ENCODE measurements around the gene ERI3.

The ERI3 gene

DNA sequence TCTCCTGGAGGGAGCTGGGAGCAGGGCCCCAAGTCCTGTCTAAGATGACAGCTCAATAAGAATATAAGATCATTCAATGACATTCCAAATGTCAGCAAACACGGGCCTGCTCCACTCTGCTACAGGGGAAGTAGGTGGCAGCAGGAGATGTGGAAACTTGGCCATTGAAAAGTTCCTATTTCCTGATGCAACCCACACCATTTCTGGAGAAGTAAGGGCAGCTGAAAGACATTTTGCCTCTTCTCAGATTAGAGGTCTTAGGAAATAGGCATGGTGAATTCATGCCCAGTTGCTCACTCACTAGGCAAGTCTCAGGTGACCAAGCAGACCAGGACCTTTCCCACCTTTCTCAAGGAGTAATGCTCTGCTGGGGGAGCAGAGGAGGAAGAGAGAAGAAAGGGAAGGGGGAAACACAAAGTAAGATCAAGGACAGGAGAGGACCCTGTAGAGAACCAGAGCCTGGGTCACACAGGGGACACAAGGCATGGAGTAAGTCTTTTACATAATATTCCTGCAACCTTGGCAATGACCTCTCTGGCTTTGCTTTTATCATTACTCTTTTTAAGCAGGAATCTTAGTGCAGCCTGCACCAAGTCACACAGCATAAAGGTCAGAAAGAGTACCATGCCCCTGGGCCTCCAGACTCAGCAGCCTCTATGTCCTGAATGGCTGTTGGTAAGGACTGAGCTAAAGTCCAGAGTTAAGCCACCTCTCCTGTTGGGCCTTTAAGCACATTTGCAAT is 72.9 kb downstream of the ERI3 start:
- DNase-seq, result no peak

DNA sequence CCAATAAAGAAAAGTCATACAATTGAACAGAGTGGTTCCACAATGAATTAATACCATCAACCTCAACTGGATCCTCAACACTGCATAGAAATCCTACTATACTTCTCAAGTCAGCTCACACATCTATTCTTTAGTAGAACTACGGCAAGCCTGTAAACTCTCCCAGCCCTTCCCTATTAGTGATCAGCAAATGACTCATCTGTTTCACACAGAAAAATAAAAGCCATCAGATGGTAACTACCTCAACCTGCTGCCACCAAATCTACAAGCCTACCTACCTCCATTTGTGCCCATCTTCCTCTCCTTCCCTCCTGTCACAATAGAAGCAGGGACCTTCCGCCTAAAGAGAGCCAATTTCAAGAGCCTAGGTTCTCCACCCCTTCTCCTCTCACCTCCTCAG is 78.2 kb downstream of the ERI3 start:
- no peak for DNase-seq

DNA sequence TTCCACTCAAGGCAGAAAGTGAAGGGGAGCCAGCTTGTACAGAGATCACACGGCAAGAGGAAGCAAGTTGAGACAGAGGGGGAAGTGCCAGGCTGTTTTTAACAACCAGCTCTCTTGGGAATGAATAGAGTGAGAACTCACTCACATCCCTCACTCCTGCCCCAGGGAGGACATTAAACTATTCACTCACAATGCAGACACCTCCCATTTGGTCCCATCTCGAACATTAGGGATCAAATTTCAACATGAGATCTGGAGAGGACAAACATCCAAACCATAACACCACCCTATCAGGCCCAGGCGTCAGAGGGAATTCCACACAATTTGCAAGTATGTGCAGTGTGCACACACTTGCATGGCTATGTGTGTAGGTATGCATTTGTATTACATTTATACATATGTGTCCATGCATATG is 79.1 kb downstream of the ERI3 start:
- DNase-seq, result no peak

DNA sequence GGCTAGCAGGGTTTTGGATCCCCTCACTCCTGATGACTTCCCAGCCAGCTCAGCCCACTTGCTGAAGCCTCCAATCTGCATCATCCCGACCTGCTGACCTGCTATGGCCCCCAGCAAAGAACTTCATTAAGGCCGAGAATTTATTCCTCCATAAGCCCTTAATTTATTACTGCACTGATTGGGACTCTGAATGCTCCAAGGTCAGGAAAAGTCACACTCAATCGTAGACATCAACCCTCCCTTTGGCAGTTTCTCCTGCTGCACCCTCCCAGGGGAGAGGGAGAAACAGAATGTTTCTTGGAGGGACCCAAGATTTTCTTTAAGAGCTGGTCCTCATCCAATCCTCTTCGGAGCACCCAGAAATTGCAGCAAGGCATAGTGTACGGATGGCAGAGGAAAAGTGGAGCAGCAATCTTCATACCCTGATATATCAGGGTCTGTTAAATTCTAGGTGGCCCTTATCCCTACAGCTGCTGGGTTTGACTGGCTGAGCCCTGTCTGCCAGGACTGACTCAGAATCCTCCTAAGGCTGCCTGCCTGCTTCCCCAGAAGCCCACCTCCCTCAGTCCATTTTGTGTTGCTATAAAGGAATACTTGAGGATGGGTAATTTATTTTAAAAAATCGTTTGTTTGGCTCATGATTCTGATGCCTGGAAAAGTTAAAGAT is 79.6 kb downstream of the ERI3 start:
- DNase-seq, result no peak

DNA sequence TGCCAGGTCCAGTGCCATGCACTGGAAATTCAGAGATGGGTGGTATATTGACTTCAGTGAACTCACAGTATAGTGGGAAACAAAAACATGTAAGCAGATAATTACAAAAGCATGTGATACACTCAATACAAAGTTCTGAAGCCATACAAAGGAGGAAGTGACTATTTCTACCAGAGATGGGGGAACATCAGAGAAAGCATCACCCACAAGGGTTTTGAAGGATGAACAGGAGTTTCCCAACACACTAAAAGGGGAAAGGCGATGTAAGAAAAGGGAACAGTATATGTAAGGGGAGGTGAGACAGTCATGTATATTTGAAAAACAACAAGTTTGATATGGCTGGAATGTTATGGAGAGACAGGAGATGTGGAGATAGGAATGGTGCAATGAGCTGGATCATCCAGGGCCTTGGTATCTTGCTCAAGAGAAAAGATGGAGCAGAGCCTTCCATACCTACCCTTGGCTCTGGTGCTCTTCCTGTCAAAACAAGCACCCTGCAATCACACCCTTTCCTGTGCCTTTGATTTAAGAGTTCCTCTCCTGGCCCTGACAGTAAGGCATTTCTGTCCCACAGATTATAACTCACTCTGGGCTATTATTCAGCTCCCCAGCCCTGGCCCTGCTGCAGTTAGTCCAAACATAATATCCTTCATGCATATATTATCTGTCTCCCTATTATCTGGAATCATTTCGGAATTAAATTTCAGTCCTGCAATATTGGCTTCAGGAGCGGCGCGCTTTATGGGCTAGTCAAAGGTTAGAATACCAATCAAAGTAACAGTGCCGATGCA is 81.3 kb downstream of the ERI3 start:
- DNase-seq, result no peak

DNA sequence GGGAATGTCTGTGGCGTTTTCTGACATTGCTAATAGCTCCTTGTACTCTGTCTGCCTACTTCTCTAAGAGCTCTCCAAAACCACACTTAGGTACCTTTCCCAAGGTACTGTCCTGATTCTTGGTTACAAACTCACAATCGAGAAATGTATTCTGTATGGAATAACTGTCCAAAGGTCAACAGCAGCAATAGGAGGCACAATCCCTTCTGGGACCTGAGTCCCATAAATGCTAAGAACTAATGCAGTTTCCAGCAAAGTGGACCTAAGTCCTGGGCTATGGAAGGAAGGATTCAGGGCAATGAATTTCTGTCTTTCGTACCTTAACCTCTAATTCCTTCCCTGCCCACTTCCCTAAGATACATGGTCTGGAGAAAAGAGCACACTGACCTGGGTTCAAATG is 82.1 kb downstream of the ERI3 start:
- DNase-seq, result no peak

DNA sequence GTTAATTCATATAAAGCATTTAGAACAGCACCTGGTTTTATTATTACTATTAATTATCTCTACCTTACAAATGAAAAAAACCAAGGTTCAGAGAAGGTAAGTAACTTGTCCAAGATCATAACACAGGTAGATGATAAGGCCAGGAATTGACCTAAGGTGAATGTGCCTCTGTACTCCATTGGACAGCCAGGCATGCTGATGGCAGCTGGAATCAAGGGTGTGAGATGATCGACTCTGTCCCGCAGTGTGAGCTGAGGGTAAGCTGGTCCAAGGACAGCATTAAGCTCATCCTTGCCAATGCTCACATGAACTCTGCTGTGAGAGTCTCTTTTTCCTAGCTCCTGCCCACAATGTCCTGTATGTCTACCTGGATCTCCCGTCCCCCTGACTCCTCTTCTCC is 83.4 kb downstream of the ERI3 start:
- no peak for DNase-seq

DNA sequence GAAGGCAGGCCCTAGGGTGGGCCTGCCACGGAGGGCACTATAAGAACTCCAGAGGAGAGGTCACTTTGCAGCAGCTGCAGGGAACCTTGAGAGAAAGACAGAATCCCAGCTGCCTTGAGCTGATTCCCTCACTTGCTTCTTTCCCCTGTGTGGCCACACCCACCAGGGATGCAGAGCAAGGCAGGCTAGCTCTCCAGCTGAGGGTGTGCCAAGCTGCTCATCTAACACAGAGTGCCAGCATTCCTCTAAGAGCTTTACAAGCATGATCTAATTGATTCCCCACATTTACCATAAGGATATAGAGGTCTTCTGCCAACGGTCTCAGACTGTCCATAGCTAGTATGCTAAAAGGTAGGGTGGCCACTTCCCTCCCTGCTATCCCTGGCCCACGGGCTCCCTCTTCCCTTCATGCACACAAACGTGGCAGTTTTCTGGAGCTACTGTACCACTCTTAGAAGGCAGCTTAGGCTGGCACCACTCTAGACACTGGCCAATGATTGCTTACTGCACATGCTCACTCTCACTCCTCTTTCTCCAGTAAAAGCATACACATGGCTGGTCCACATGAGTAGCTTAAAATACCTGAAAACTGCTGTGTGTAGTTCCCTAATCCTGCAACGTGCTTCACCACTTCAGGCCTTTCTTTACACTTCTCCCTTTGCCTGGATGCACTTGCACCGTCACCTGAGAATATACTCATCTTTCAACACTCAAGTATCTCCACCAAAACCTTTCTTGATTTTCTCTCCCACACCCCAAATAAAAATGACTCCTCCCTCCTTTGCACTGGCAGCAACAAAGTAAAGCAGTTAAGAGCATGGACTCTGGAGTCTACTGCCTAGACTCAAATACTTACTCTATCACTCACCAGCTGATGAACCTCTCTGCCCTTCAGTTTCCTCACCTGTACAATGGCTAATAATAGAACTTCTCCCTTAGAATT is 84.1 kb downstream of the ERI3 start:
- DNase-seq, result no peak

DNA sequence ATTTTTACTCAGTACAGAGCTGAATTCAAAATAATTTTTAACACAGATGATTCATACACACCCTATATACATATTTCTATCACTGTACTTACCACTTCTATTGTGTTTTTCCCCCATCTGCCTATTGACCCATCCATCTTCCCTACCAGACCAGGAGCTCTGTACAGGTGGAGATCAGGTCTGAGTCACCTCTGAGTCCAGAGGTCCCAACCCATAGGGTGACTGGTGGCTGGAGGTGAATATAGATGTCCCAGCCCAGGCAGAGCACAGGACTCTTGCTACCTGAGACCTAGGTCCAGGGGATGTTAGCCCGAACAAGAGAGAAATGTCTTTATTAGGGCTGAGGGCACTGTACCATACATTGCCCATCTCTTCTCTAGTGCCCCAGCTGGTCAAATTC is 87.0 kb downstream of the ERI3 start:
- DNase-seq, result no peak

DNA sequence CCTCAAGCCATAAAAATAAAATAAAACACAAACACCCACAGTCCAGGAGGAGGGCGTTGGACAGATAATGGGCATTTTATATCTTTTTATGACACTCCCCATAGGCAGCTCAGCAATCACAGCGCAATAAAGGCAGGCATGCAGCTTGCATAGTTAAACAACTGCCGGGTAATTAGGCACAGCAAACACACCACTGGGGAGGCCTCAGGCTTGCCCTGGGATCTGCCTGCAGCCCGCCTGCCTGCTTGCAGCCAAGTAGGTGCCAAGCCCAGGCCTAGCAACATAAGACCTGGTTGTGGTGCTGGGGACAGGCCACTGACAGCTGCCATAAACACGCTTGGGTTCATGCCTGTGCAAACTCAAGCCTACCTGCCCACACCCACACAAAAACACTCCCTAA is 87.6 kb downstream of the ERI3 start:
- no peak for DNase-seq

DNA sequence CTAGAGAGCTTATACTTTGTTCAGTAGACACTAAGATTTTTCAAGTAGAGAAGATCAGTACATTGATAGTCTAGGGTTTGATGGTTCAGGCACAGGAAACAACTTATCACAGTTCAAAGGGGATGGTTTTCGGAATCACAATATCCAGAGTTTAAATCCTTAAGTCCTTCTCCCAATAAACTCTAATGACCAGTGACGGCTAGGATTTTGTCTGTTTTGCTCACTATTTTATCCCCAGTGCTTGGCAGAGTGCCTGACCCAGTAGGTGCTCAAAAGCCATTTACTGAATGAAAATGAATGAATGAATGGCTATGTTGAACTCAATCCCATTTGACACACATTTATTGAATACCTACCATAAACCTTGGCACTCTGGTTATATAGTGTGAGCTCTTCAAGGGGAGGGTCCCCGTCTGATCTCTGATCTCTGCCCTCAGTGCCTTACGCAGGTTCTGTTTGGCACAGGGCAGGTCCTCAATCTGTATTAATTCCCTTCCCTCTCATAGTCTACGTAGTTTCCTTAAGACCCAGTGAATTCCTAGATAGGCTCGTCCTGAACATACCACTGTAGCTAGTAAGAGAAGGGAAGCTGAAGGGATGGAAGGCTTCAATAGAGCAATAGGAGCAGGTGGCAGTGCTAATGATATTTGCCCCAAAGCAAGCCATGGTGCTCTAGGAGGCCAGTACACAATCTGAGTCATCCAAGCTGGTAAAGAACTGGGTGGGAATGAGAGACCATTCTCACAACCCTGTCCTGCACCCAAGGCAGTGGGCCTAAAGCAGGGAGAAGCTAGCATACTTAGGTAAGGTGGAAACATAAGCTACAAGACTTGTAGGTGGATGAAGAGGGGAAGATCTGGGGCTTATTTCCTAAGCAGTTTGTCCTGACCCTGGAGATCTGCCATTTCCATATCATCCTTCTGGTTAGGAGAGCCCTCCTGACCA is 88.4 kb downstream of the ERI3 start:
- DNase-seq, result no peak

DNA sequence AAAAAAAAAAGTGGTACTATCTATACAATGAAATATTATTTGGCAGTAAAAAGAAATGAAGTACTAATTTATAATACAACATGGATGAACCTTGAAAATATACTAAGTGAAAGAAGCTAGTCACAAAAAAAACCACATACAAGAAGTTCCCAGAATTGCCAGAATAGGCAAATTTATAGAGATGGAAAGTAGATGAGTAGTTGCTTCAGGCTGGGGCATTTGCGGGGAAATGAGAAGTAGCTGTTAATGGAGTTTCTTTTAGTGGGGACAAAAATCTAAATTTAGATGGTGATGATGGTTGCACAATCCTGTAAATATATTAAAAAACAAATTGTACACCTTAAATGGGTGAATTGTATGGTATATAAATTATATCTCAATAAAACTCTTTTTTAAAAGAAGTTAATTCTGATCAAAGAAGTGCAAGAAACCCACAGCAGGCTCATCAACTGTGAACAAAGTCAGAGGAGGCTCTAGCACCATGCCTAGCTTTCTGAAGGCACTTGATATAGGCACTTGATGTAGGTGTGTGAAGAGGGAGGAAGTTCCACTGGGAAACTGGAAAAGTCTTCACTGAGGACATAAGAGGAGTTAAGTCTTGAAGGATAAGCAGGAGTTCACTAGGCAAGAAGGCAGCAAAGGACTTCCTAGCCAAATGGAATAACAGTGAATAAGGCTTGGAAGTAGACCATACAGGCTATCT is 89.2 kb downstream of the ERI3 start:
- no peak for DNase-seq

DNA sequence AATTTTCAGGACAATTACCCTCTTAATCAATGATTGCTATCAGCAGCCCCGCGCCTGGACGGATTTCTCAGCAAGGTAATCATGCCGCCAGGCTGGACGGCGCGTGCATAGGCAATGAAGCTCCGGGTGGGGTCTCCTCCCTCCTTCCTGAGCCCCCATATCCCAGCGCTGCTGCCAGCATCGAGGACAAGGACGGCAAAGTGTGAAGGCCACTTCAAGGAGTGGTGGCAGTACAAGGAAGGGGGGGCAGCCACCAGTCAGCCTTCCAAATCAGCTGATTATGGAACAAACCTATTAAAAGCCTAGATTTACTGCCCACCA is 90.6 kb downstream of the ERI3 start:
- no peak for DNase-seq

DNA sequence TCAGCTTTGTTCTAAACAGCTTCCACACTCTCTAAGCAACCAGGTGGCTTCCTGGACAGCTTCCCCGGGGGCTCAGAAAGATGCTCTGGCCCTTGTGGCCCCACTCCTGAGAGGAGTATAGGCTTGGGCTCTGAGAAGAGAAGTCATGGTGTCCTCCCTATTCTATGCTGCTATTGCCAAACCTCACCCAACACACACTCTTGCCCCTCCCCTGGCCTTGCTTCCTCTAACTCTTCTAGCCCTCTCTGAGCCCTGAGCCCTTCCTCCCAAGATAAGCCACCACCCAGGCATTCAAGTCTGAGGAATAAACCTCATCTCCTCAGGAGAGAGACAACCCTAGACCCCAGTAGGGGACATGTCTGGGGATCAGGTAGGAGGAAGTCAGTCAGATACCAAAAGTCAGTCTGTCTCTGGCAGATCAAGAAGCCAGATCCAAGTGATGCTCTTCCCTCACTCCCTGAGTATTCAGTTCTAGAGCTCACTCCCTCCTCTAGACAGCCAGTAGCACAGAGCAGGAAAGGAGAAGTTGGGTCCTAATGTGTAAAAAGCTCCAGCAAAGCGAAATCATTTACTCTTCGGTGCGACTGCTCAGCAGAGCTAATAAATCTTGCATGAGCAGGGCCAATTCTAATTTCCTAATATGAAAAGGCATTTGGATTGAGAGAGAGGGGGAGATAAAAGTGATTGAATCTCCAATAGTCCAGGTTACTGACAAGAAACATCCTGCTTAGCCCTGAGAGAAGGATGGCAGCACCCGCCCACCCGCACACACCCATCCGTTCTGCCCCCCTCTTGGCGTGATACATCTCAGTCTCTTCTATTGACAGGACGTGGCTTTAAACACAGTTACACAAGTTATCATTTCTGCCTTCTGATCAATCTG is 91.2 kb downstream of the ERI3 start:
- no peak for DNase-seq

DNA sequence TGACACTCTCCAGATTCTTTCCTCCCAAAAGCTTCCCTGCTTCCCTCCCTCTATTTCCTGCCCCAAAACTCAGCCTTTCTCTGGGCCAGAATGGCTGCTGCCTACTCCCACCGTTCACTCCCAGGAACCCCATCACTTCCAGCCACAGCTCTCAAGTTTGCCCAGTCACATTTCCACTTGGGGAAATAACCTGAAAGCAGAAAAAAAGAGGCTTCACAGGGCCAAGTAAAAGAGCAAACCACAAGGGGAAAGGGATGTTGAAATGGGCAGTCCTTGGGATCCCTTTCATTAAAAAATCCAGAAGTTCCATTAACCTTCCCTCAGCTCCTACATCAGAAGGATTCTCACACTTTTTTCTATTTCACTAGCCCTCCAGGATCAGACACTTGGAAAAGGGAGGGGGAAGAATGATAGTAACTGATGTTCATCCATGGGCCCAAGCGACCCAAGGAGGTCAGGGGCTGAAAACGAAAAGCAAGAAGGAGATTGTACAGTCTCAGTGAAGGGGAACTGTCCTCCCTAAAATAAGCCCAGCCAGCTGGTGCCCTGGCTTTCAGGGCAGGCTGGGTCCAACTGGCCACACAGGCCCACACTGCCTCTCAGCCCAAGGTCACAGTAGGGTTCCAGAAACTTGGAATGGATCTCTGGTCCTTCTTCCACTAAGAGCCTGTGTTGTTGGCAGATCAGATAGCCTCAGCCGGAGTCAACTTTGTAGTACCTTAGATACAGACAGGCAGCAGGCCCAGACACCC is 92.1 kb downstream of the ERI3 start:
- DNase-seq, result no peak

DNA sequence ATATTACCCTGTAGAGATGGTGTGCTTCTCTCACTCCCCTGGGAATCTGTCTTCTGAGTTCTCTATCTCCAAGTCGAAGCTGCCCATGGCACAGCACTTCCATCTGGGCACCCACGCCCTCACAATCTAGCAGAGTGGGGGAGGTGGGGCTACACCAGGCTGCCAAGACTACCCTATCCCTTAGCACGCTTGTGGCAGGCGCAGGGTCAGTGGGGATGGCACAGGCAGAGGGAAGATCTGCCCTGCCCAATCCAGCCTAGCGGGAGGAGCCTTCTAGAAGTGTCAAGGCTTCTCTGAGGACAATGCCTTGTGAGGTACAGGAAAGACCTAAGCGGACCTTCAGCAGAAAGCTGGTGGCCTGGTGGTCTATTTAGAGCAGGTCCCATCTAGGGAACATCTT is 92.6 kb downstream of the ERI3 start:
- no peak for DNase-seq

DNA sequence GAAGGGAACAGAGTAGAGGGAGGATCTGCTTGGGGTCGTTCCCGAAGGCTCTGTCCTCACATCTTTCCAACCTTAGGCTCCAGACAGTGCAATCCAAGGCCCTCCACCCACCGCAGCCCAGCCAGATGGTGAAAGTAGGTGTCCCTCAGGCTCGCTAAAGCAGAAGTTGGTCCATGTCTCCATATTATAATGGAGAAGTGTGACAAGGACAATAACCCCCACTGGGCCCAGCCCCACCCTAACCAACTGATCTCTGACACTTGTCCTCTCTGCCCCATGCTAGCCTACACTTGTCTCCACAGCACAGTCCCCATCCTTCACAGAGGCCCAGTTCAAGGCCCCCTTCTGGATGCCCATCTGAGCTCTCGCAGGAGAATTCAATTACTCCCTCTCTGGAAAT is 93.1 kb downstream of the ERI3 start:
- DNase-seq, result no peak

DNA sequence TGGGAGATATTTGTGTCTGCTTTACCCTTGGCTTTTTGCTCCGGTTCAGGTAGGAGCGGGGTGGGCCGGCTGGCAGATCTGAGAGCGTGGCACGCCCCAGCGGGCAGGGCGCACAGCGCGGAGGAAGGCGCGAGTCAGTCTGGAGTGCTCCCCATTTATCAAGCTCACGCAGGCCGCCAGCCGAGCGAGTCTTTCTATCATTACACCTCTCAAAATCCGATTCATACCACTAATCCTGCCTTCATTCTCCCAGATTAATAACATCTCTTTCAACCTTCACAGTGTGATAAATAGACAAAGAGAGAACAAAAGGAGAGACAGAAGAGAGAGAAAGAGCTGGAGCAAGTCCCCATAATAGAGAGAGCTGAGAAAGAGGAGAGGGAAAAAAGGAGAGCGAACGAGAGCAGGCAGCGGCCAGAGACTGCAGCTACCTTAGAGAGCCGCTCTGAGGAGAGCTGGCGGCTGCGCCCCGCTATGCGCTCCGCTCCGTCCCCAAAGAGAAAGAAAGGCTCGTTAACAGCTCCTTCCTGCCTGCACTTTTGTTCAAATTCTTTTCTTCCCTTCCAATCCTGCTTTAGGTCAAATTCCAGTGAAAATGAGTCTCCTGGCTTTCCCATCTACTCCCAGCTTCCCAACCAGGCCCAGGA is 93.8 kb downstream of the ERI3 start:
- no peak for DNase-seq

DNA sequence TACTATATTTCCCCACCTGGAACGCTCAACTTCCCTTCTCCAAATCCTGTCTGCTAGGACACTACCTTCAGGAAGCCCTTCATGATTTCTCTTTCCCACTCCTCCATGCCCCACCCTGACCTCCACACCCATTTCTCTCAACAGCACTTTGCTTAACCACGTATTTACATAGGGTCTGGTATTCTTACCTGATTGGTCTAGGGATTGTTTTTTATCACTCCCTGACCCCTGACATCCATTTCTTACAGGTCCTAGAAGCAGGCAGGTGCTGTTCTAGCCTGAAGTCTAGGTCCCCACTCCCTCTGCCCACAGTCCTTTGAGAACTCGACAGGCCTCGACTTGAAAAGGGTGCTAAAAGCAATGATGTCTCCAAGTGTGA is 94.3 kb downstream of the ERI3 start:
- DNase-seq, result no peak
